SHP77 treated with DMSO at 0.1 percent for 48 hours (cell line): ENCODE results near the gene MAGIX.
"Not testable (repeated sequence)": the region's sequence is repeated elsewhere in the genome, so short reads cannot be mapped to it uniquely, and the experiment has no call there.

ENCODE experiments used
- DNase-seq: peaks from one replicate; lab custom pipeline; 2025; lab: John Stamatoyannopoulos, UW

The MAGIX gene

DNA sequence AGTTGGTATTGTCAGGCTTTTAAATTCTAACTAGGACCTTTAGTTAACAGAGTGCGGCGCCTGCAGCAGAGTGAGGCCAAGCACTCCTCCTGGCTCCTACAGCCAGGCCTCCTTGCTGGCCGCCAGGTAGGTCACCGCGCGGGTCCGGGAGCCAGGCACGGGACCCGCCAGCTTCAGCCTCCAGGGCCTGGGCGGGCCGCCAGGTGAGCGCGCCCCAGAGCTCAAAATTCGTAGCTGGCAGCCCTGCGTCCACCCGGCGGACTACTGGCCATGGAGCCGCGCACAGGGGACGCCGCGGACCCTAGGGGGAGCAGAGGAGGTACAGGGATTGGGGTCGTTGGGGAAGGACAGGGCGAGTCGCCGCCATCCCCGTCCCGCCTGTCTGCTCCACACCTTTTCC lies at the start of gene MAGIX:
Gene MAGIX, plus strand, starts transcription at position 139 of the 400 bp plus-strand sequence. Its CDS starts 132 bp downstream, at position 271.
- no peak for DNase-seq

- DNase-seq, result no peak
These were observed 46.5 kb upstream of the MAGIX start for GRCh38 chrX:49116076-49116475.

DNA sequence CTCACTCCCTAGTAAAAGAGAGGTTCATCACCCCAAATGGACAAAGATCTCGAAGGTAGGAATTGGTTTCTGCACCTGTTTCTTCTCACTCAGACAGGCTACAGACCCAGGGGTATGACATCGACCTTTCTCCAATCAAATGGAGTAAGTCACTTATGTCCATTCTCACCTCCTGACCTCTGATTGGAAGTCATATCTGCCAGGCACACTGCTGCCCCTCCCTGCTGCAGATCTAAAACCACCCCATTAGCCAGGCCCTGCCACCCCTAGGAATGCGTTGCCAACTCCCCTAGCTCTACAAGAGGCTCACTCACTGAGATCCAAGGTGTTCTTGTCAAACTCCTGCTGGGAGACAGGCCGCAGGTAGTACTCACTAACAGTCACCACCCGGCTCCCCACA lies 45.8 kb upstream of the MAGIX start:
- no peak for DNase-seq

- DNase-seq, result no peak
These were observed 45.0 kb upstream of the MAGIX start for GRCh38 chrX:49117581-49117980.

DNA sequence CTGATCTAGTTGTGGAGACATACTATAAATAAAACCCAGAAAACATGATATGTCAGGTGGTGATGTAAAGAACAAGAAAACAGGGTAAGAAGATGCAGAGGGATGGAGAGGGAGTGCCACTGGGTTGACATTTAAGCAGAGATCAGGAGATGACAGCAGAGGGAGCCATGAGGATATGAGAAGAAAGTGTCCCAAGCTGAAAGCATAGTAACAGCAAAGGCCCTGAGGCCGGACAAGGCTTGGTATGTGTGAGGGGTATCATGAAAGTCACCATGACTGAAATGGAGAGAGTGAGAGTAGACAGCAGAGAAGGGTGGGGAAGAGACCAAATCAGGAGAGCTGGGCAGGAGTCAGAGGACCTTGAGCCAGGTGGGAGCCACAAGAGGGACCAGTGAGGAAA lies 42.5 kb upstream of the MAGIX start:
- DNase-seq, result no peak

DNA sequence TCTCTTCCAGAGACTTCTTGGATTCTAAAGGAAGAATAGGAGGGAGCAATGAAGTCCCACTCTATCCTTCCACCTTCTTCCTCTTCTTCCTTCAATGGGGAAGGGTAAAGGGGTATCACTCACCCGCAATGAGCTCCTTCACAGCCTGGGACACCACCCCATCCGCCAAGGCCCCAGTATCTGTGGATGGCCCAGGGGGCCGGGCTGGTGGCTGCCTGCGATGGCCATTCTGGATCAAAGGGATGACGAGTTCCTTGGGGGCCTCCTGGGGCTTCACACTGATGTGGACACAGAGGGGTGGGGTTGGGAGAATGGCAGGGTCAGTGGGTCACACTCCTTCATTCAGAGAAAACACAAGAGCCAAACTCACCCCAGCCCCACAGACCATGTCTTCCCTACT lies 40.1 kb upstream of the MAGIX start:
- DNase-seq, result no peak

- DNase-seq, result not testable (repeated sequence)
These were observed 34.8 kb upstream of the MAGIX start for GRCh38 chrX:49127742-49128258.

DNA sequence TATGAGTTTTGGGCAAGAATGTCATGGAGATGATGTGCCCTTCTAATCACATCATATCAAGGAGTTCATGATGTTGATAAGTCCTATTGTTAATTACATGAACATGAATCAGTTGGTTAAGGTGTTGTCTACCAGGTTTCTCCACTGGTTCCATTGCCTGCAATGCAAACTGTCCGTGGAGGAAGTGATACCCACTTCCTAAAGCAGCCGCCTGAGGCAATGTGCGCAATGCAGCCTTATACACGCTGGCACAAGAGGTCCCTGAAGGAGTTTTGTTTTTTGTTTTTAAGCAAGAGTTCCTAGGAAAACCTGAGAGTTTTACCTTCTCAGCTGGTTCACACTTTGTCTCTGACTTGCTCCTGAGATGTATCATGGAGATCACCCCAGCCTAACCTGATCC lies 33.1 kb upstream of the MAGIX start:
- DNase-seq, result no peak

GRCh38 chrX:49132275-49132674 lies 30.3 kb upstream of the MAGIX start:
- DNase-seq, result not testable (repeated sequence)

- DNase-seq, result no peak
These were observed 28.8 kb upstream of the MAGIX start for GRCh38 chrX:49133759-49134158.

GRCh38 chrX:49137492-49137891 lies 25.1 kb upstream of the MAGIX start:
- no peak for DNase-seq

DNA sequence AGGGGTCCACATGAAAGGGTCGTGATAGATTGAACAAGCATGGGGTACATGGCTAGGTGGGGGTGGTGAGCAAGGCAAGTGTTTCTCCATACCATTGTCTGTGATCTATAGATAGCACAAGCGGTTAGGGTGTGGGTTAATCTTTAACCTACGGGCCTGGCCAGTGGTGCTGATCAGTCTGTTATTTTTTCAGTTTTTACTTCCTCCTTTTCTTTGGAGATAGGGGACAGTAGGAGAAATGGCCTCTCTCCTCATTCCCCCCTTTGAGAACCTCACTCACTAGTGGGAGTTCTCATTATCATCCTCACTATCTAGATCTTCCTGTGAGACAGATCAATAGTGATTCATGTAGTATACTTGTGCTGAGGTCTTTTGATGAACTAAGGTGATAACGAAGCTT lies 22.8 kb upstream of the MAGIX start:
- no peak for DNase-seq

- DNase-seq, result not testable (repeated sequence)
These were observed 20.3 kb upstream of the MAGIX start for GRCh38 chrX:49142264-49142663.

GRCh38 chrX:49143154-49143553 lies 19.4 kb upstream of the MAGIX start:
- not testable (repeated sequence) for DNase-seq

DNA sequence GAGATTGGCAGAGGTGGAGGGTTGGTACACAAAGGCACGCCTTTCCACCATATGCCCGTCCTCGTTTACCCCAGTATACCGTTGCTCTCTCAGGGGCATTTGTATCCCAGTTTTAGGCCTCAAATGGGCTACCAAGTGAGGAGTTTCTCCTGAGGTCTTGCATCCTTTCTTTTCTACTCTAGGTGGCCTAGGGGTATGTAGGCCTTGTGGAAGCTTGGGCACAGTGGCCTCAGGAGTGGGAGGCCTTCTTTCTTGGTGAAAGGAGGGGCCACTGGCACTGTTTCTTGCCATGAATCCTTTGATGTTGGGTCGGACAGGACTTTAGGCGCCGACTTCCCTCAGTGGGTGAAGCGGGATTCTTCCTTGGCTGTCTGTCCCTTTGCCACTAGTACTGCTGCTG lies 15.3 kb upstream of the MAGIX start:
- no peak for DNase-seq

- no peak for DNase-seq
These were observed 14.6 kb upstream of the MAGIX start for GRCh38 chrX:49147936-49148335.

DNA sequence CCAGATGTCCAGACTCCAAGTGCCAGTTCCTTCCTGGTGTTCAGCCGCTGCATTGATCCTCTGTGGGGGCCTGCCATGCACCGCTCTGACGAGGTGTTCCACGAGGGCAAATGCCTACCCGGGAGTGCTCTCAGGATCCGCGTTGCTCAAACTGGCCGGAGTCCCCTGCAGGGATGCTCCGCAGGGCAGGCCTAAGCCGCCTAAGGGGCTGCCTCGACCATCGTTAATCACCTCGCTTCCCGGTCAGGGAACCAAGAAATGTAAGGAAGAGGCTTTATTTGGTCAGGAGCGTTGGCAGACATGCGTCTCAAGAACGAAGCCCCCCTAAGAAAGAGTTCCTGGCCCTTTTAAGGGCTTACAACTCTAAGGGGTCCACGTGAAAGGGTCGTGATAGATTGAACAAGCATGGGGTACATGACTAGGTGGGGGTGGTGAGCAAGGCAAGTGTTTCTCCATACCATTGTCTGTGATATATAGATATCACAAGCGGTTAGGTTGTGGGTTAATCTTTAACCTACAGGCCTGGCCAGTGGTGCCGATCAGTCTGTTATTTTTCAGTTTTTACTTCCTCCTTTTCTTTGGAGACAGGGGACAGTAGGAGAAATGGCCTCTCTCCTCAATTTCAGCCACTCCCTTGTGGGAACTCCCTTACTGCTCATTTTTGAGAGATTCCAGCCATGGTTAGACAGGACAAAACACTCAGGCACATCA lies 14.0 kb upstream of the MAGIX start:
- DNase-seq, result not testable (repeated sequence)

DNA sequence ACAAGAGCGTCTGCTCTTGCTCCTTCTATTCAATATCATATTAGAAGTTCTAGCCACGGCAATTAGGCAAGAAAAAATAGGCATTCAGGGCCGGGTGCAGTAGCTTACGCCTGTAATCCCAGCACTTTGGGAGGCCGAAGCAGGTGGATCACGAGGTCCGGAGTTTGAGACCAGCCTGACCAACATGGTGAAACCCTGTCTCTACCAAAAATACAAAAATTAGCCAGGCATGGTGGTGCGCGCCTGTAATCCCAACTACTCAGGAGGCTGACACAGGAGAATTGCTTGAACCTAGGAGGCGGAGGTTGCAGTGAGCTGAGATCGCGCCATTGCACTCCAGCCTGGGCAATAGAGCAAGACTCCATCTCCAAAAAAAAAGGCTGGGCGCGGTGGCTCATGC lies 13.3 kb upstream of the MAGIX start:
- DNase-seq, result not testable (repeated sequence)

DNA sequence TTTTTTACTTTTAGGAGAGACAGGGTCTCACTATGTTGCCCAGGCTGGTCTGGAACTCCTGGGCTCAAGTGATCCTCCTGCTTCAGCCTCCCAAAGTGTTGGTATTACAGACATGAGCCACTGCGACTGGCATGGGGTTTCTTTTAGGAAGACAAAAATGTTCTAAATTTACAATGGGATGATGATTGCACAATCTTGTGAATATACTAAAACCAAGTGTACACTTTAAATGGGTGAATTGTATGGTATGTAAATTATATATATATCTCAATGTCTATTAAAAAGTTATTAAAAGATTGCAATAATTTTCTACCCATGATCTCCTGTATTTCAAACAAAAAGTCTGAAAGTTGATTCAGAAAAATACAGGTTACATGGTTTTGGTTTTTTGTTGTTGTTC lies 9.1 kb upstream of the MAGIX start:
- DNase-seq, result no peak

- DNase-seq, result no peak
These were observed 7.2 kb upstream of the MAGIX start for GRCh38 chrX:49155243-49155899.

- DNase-seq, result peak; percentile 15
These were observed 6.4 kb upstream of the MAGIX start for GRCh38 chrX:49155900-49156837.

- no peak for DNase-seq
These were observed 5.4 kb upstream of the MAGIX start for GRCh38 chrX:49157194-49157593.
